GM12872 (cell line): ENCODE measurements around the gene CHCHD3.

Experiments
- TF ChIP-seq, protein P1 (sequence below): IDR thresholded peaks from 3 replicates; pipeline ENCODE4 v1.5.1; 2011; ENCODE audit warnings: low read depth, mild to moderate bottlenecking, low read length, moderate library complexity; ENCODE audit not compliant: insufficient read depth

CHCHD3 gene

DNA sequence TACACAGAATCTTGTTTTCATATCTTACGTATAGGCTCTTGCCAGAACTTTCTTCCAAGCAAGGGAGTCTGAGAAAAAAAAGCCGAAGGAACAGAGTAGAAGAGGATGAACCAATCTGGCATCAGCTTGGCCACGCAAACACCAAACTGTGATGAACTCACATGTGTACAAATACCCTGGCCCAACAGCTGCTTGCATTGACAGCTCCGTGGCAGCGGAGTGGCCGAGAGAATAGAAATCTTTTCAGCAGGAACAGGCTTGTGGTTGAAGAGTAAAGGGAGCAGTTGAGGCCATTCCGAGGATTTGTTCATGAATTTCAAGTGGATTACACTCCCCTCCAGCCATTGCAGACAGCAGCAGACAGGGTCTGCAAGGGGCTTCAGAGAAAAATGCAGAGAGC lies 331.8 kb downstream of the CHCHD3 start:
- TF ChIP-seq, protein P1, sequence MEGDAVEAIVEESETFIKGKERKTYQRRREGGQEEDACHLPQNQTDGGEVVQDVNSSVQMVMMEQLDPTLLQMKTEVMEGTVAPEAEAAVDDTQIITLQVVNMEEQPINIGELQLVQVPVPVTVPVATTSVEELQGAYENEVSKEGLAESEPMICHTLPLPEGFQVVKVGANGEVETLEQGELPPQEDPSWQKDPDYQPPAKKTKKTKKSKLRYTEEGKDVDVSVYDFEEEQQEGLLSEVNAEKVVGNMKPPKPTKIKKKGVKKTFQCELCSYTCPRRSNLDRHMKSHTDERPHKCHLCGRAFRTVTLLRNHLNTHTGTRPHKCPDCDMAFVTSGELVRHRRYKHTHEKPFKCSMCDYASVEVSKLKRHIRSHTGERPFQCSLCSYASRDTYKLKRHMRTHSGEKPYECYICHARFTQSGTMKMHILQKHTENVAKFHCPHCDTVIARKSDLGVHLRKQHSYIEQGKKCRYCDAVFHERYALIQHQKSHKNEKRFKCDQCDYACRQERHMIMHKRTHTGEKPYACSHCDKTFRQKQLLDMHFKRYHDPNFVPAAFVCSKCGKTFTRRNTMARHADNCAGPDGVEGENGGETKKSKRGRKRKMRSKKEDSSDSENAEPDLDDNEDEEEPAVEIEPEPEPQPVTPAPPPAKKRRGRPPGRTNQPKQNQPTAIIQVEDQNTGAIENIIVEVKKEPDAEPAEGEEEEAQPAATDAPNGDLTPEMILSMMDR = no peak

DNA sequence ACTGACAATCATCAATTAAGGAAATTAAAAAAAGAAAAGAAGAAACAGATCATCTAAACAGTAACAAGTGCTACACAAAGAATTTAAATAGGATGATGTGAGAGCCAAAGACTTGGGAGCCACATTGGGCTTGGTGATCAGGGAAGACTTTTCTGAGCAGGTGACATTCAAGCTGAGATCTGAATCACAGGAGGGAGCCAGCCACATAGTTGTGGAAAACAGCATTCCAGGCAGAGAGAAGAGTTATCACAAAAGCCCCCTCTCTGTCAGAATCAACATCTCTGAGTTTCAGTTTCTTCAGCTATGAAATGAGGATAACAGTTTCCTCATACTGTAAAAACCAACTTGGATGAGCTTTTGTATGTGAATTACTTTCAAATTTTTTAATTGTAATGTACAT lies 336.4 kb downstream of the CHCHD3 start:
- TF ChIP-seq, protein P1 = no peak

- TF ChIP-seq, protein P1 = no peak
Observed at GRCh38 chr7:132743974-132744373, 337.9 kb downstream of the CHCHD3 start.

GRCh38 chr7:132742189-132742612 lies 339.7 kb downstream of the CHCHD3 start:
- TF ChIP-seq, protein P1 = no peak

GRCh38 chr7:132740176-132740575 lies 341.7 kb downstream of the CHCHD3 start:
- TF ChIP-seq, protein P1 = no peak

DNA sequence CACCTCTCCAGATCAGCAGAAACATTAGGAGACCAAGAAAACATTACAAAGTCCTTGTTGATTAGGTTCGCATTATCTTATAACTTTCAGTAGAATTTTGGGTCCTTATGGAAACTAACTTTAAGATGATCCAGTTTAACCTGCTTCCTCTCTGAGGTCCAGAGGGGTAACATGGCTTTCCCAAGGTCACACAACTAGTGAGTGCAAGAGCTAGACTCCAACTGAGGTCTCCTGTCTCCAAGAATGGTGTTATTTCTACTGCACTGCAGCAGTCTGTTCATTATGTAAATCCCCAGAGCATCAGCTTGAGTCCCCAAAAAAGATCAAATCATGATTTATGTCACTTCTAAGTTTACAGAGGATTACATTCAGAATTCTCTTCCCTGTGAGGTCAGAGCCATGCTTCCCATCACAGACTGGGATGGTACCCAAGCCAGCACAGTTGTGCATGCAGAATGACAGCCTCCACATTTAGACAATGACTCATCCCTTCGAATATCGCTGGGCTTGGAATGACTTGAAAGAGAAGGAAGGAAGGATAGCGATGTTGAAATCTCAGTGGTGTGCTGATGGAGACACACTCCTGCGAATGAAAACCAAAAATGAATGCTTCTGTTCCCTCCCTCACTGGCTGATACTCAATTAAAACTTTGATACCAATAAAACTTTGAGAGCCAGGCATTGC lies 342.5 kb downstream of the CHCHD3 start:
- TF ChIP-seq, protein P1 = no peak

GRCh38 chr7:132738254-132738653 lies 343.6 kb downstream of the CHCHD3 start:
- TF ChIP-seq, protein P1 = no peak
